ENCODE results near the gene KCTD20. TPM values are rescaled to one million over a fixed set of nuclear protein-coding genes. Genes with fewer than 3 reads are reported as not detected.
A peak's percentile ranks its signal among the peaks of the same experiment; 100 is the strongest.

Gene KCTD20
- total and polyA plus RNA-seq, 10 of the 15 experiments (the other 5 are each of a cell fraction or from before 2014, with no cell fraction given): 18.1 to 77.0 (median 50.5) TPM

DNA sequence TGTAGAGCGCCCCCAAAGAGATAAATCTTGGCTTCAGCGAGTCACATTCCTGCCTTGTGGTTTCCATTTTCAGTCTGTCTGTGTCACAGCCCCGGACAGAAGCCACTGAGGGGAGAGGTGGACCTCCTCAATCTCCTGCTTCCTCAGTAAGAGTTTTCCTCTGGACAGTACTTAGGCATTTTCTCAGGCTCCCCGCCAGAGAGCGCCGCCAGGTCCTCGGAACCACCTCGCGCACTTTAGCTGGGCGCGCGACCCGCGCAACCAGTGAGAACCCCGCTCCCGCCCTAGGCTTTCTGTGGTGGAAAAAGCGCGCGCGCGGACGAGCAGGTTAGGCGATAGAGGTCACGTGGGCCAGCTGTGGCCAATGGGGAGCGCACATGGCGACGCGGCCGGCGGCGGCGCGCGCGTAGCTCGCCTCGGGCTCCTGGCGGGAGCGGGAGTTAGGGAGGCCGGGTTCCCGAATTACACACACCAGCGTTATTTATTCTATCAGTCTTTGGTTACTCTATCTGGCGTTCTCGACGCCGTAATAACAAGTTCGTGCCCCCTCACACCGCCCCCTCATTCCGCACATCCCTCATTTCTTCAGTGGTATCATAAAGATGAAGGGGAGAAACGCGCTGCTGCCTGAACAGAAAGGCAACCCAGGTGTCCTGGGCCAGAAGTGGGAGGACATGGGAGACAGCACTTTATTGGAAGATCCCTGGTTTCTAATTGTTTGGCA lies 19.5 kb upstream of the KCTD20 start (continued):
- TF ChIP-seq RAD51 (IDR thresholded peaks at IDR 0.05) (peak; percentile 94), ZNF24 (IDR thresholded peaks at IDR 0.05) (peak; percentile 67), RB1 (IDR thresholded peaks at IDR 0.05; ENCODE audit: borderline replicate concordance) (peak; percentile 99), FOXM1 (IDR thresholded peaks at IDR 0.05; ENCODE audit: low read depth, low read length) (no peak), HDGF (IDR thresholded peaks at IDR 0.05) (no peak; the same call in 1 of the 2 replicates), FOS (IDR thresholded peaks at IDR 0.05; ENCODE audit: borderline replicate concordance, extremely low read depth, insufficient read length) (no peak), HCFC1 (IDR thresholded peaks at IDR 0.05; ENCODE audit: low read length) (no peak), JUNB (IDR thresholded peaks at IDR 0.05) (no peak), PAX8 (IDR thresholded peaks at IDR 0.05) (no peak), EGR1 (IDR thresholded peaks at IDR 0.05; ENCODE audit: borderline replicate concordance in 1 of 2, low read depth in 2 of 2, low read length in 2 of 2) (0 out of 3 replicates have a peak, but pooled peaks of 1 of the 2 experiments have one; percentile 38), KLF5 (IDR thresholded peaks at IDR 0.05; ENCODE audit: partially characterized antibody) (no peak), TARDBP (IDR thresholded peaks at IDR 0.05; ENCODE audit: borderline replicate concordance) (no peak), TCF3 (IDR thresholded peaks at IDR 0.05; ENCODE audit: borderline replicate concordance, insufficient read depth, low read depth, low read length) (no peak; the same call in 1 of the 2 replicates), ZNF687 (IDR thresholded peaks at IDR 0.05) (no peak), POLR2AphosphoS2 (IDR thresholded peaks at IDR 0.05; ENCODE audit: low read depth, low read length) (no peak), CBX5 (IDR thresholded peaks at IDR 0.05; ENCODE audit: low read depth) (no peak), TAF1 (IDR thresholded peaks at IDR 0.05; ENCODE audit: borderline replicate concordance, low read depth, low read length) (peak; percentile 50; the same call in 1 of the 2 replicates), SPI1 (IDR thresholded peaks at IDR 0.05; ENCODE audit: borderline replicate concordance, insufficient read depth, low read depth, low read length) (no peak), CHD2 (IDR thresholded peaks at IDR 0.05; ENCODE audit: borderline replicate concordance, low read depth, low read length) (0 out of 2 replicates have a peak, but pooled peaks have one; percentile 19), MXI1 (IDR thresholded peaks at IDR 0.05; ENCODE audit: low read depth, low read length) (peak; percentile 32; the same call in 1 of the 2 replicates), SREBF2 (IDR thresholded peaks at IDR 0.05; ENCODE audit: low read length) (no peak), EZH2 (IDR thresholded peaks at IDR 0.05; ENCODE audit: borderline replicate concordance, control insufficient read depth, low read depth, low read length) (no peak)
- TF ChIP-seq, protein P1, sequence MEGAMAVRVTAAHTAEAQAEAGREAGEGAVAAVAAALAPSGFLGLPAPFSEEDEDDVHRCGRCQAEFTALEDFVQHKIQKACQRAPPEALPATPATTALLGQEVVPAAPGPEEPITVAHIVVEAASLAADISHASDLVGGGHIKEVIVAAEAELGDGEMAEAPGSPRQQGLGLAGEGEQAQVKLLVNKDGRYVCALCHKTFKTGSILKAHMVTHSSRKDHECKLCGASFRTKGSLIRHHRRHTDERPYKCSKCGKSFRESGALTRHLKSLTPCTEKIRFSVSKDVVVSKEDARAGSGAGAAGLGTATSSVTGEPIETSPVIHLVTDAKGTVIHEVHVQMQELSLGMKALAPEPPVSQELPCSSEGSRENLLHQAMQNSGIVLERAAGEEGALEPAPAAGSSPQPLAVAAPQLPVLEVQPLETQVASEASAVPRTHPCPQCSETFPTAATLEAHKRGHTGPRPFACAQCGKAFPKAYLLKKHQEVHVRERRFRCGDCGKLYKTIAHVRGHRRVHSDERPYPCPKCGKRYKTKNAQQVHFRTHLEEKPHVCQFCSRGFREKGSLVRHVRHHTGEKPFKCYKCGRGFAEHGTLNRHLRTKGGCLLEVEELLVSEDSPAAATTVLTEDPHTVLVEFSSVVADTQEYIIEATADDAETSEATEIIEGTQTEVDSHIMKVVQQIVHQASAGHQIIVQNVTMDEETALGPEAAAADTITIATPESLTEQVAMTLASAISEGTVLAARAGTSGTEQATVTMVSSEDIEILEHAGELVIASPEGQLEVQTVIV (IDR thresholded peaks at IDR 0.05; ENCODE audit: borderline replicate concordance, partially characterized antibody): no peak
- TF ChIP-seq, protein P2, sequence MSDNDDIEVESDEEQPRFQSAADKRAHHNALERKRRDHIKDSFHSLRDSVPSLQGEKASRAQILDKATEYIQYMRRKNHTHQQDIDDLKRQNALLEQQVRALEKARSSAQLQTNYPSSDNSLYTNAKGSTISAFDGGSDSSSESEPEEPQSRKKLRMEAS (IDR thresholded peaks at IDR 0.05; ENCODE audit: low read depth, low read length): peak; percentile 97
